T47D (cell line): ENCODE results near the gene SPIN1.

Experiments
- DNase-seq, 2 experiments: peaks; one replicate each; pipeline versions ENCODE4 v3.0.0 to v3.0.0-alpha.2; 2011 to 2012; ENCODE audit warnings: low read depth in 1 of 2, low spot score in 1 of 2
- JUND ChIP-seq: IDR thresholded peaks from 2 replicates; pipeline ENCODE4 v1.6.1; 2012; ENCODE audit warnings: low read depth
- in situ Hi-C: cut with HindIII; loops from 2 replicates; pipeline ENCODE4 v1.10.0; 2016; ENCODE audit warnings: low sequenced_read_pairs, low pct_unique_long_range_greater_than_20kb

Gene SPIN1

GRCh38 chr9:88392549-88392948 lies 4.3 kb downstream of the SPIN1 start:
- no peak for TF ChIP-seq JUND
- in situ Hi-C loops, result no loop called here
- DNase-seq, result no peak

- no peak for TF ChIP-seq JUND
- in situ Hi-C loops, result no loop called here
- DNase-seq, result no peak
Observed at GRCh38 chr9:88396836-88397577, 8.8 kb downstream of the SPIN1 start.

- TF ChIP-seq JUND, result no peak
- no peak for DNase-seq
- in situ Hi-C loops, result no loop called here
Observed at GRCh38 chr9:88398016-88398415, 9.8 kb downstream of the SPIN1 start.

- TF ChIP-seq JUND, result no peak
- in situ Hi-C loops, result no loop called here
- DNase-seq, result no peak
Observed at GRCh38 chr9:88399966-88400365, 11.7 kb downstream of the SPIN1 start.

GRCh38 chr9:88403340-88403739 lies 15.1 kb downstream of the SPIN1 start:
- in situ Hi-C loops, result no loop called here
- DNase-seq, result no peak
- no peak for TF ChIP-seq JUND

- in situ Hi-C loops, result no loop called here
- TF ChIP-seq JUND, result no peak
Observed at GRCh38 chr9:88406051-88406450, 17.8 kb downstream of the SPIN1 start.

GRCh38 chr9:88411471-88411870 lies 23.2 kb downstream of the SPIN1 start:
- in situ Hi-C loops, result no loop called here
- no peak for DNase-seq
- TF ChIP-seq JUND, result no peak

More at GRCh38 chr9:88406051-88406450, 17.8 kb downstream of the SPIN1 start:
- no peak for DNase-seq

GRCh38 chr9:88414298-88414697 lies 26.1 kb downstream of the SPIN1 start:
- TF ChIP-seq JUND, result no peak
- in situ Hi-C loops, result no loop called here
- DNase-seq, result no peak

GRCh38 chr9:88418025-88418424 lies 29.8 kb downstream of the SPIN1 start:
- in situ Hi-C loops, result no loop called here
- no peak for TF ChIP-seq JUND
- DNase-seq, result no peak

- in situ Hi-C loops, result no loop called here
- DNase-seq, result no peak
- TF ChIP-seq JUND, result no peak
Observed at GRCh38 chr9:88418715-88419540, 30.7 kb downstream of the SPIN1 start.

GRCh38 chr9:88420227-88420626 lies 32.0 kb downstream of the SPIN1 start:
- no peak for TF ChIP-seq JUND
- in situ Hi-C loops, result no loop called here
- no peak for DNase-seq

GRCh38 chr9:88421348-88421747 lies 33.1 kb downstream of the SPIN1 start:
- no peak for TF ChIP-seq JUND
- DNase-seq, result no peak
- in situ Hi-C loops, result no loop called here

- in situ Hi-C loops, result no loop called here
Observed at GRCh38 chr9:88425538-88425950, 37.3 kb downstream of the SPIN1 start.

More at GRCh38 chr9:88425538-88425950, 37.3 kb downstream of the SPIN1 start:
- DNase-seq, result peak in 1 of 2 experiments; percentile 15
- no peak for TF ChIP-seq JUND
